GM18868 (cell line): ENCODE data around the gene SORCS2.

Experiments used
- ATAC-seq: cut with Tn5 transposase; IDR thresholded peaks from one replicate; pipeline ENCODE4 v1.9.1; 2021; ENCODE audit warnings: mild to moderate bottlenecking, moderate library complexity; ENCODE audit not compliant: unreplicated experiment

The SORCS2 gene

GRCh38 chr4:7691982-7692381, 499.6 kb downstream of the SORCS2 start:
- ATAC-seq, result no peak

- no peak for ATAC-seq
These were observed 500.3 kb downstream of the SORCS2 start for GRCh38 chr4:7692451-7693236.

GRCh38 chr4:7693237-7693608, 500.9 kb downstream of the SORCS2 start:
- ATAC-seq, result no peak

- no peak for ATAC-seq
These were observed 501.4 kb downstream of the SORCS2 start for GRCh38 chr4:7693711-7694110.

GRCh38 chr4:7694324-7694723, 502.0 kb downstream of the SORCS2 start:
- ATAC-seq, result no peak

- no peak for ATAC-seq
These were observed 505.0 kb downstream of the SORCS2 start for GRCh38 chr4:7697343-7697742.

- ATAC-seq, result no peak
These were observed 505.5 kb downstream of the SORCS2 start for GRCh38 chr4:7697821-7698220.

- no peak for ATAC-seq
These were observed 506.2 kb downstream of the SORCS2 start for GRCh38 chr4:7698584-7698983.

GRCh38 chr4:7699031-7699430, 506.7 kb downstream of the SORCS2 start:
- ATAC-seq, result no peak

- ATAC-seq, result no peak
These were observed 507.5 kb downstream of the SORCS2 start for GRCh38 chr4:7699825-7700224.

- ATAC-seq, result no peak
These were observed 508.3 kb downstream of the SORCS2 start for GRCh38 chr4:7700665-7701064.

GRCh38 chr4:7701866-7702649, 509.7 kb downstream of the SORCS2 start:
- no peak for ATAC-seq

GRCh38 chr4:7703688-7704087, 511.4 kb downstream of the SORCS2 start:
- no peak for ATAC-seq

GRCh38 chr4:7704091-7704490, 511.8 kb downstream of the SORCS2 start:
- ATAC-seq, result no peak

GRCh38 chr4:7704625-7705024, 512.3 kb downstream of the SORCS2 start:
- ATAC-seq, result no peak

- no peak for ATAC-seq
These were observed 512.7 kb downstream of the SORCS2 start for GRCh38 chr4:7705062-7705461.

- no peak for ATAC-seq
These were observed 513.3 kb downstream of the SORCS2 start for GRCh38 chr4:7705593-7705992.

- ATAC-seq, result no peak
These were observed 515.9 kb downstream of the SORCS2 start for GRCh38 chr4:7708238-7708637.

- ATAC-seq, result no peak
These were observed 516.6 kb downstream of the SORCS2 start for GRCh38 chr4:7708981-7709380.

- no peak for ATAC-seq
These were observed 517.1 kb downstream of the SORCS2 start for GRCh38 chr4:7709431-7709830.

- no peak for ATAC-seq
These were observed 517.8 kb downstream of the SORCS2 start for GRCh38 chr4:7710126-7710525.

- no peak for ATAC-seq
These were observed 518.4 kb downstream of the SORCS2 start for GRCh38 chr4:7710576-7711306.
